OCI-LY3 (cell line): ENCODE measurements around the gene CTAGE1.
"Not testable (repeated sequence)": the region's sequence is repeated elsewhere in the genome, so short reads cannot be mapped to it uniquely, and the experiment has no call there.

Experiments used
- H2AFZ ChIP-seq: fragments of 200-600, 300-600 bp; shearing (Covaris generic); 2 replicates; pipeline ENCODE4 v1.6.0; 2014; ENCODE audit warnings: antibody characterized with exemption, low read depth, low read length
- H3K27ac ChIP-seq: fragments of 200-600, 300-600 bp; sonication (generic); 2 replicates; pipeline ENCODE4 v1.5.1; 2014; ENCODE audit warnings: mild to moderate bottlenecking, low read length, moderate library complexity, mixed read lengths
- H3K27me3 ChIP-seq: fragments of 200-600, 300-600 bp; sonication (generic); 2 replicates; pipeline ENCODE4 v1.6.1; 2014; ENCODE audit warnings: low read depth, low read length, mixed read lengths
- H3K36me3 ChIP-seq: fragments of 200-600, 300-600 bp; sonication (generic); replicated peaks from 2 replicates; pipeline ENCODE3; 2014; ENCODE audit warnings: low read depth, low read length, mixed read lengths
- H3K4me1 ChIP-seq: fragments of 300-600, 200-600 bp; sonication (generic); 2 replicates; pipeline ENCODE4 v1.6.1; 2014; ENCODE audit warnings: low read length, mixed read lengths
- H3K4me2 ChIP-seq: fragments of 200-600, 300-600 bp; sonication (generic); 2 replicates; pipeline ENCODE4 v1.6.1; 2014; ENCODE audit warnings: low read length, mixed read lengths
- H3K4me3 ChIP-seq: fragments of 300-600, 200-600 bp; sonication (generic); 2 replicates; pipeline ENCODE4 v1.5.1; 2014; ENCODE audit warnings: antibody characterized with exemption, mild to moderate bottlenecking, low read length, moderate library complexity
- H3K79me2 ChIP-seq: fragments of 300-600, 200-600 bp; shearing (Covaris generic); 2 replicates; pipeline ENCODE4 v1.6.1; 2014; ENCODE audit warnings: mild to moderate bottlenecking, low read length, mixed read lengths
- H3K9ac ChIP-seq: fragments of 300-600, 200-600 bp; shearing (Covaris generic); 2 replicates; pipeline ENCODE4 v1.6.0; 2014; ENCODE audit warnings: mild to moderate bottlenecking, low read length, moderate library complexity
- H3K9me3 ChIP-seq: fragments of 200-600, 300-600 bp; shearing (Covaris generic); 2 replicates; pipeline ENCODE4 v1.6.1; 2014; ENCODE audit warnings: low read length, mixed read lengths; ENCODE audit not compliant: insufficient read depth
- H4K20me1 ChIP-seq: fragments of 200-600, 300-600 bp; sonication (generic); 2 replicates; pipeline ENCODE4 v1.6.1; 2016; ENCODE audit warnings: low read length, mixed read lengths; ENCODE audit not compliant: insufficient read depth
- EZH2phosphoT487 ChIP-seq: fragments of 200-600 bp; shearing (Covaris generic); IDR thresholded peaks from 2 replicates; pipeline ENCODE4 v1.6.1; 2018; ENCODE audit warnings: antibody characterized with exemption, mixed run types, low read depth
- TF ChIP-seq, protein P1 (sequence below): fragments of 200-600, 300-600 bp; sonication (generic); IDR thresholded peaks from 2 replicates; pipeline ENCODE4 v1.5.1; 2014; ENCODE audit warnings: antibody characterized with exemption, low read length, low read depth

The CTAGE1 gene

DNA sequence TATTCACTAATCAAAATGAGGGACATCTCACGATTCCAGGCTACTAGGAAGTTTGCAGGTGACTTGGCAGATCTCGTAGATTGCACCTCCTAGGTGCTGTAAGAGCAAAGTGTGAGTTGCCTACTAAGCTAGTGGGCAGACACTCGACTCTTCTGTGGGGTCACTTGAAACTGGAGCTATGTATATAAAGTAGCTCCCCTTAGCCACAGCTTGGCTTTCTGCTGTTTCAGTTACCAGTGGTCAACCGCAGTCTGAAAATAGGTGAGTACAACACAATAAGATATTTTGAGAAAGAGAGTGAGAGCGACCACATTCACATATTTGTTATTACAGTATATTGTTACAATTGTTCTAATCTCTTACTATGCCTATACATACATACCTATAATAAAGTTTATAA, 23.3 kb downstream of the CTAGE1 start:
- Histone ChIP-seq H3K4me1 (no peaks in the 10 kb centered on the region), H3K27me3 (peaks cover 6% of the 10 kb centered on the region), H3K9ac (no peak overlapping the region), H3K27ac (no peak overlapping the region), H3K9me3 (no peaks in the 10 kb centered on the region), H3K4me2 (no peak overlapping the region), H3K79me2 (no peaks in the 10 kb centered on the region), H4K20me1 (no peaks in the 10 kb centered on the region), H3K36me3 (no peaks in the 10 kb centered on the region), H3K4me3 (no peak overlapping the region), H2AFZ (no peak overlapping the region)
- no peak for TF ChIP-seq EZH2phosphoT487
- TF ChIP-seq, protein P1, sequence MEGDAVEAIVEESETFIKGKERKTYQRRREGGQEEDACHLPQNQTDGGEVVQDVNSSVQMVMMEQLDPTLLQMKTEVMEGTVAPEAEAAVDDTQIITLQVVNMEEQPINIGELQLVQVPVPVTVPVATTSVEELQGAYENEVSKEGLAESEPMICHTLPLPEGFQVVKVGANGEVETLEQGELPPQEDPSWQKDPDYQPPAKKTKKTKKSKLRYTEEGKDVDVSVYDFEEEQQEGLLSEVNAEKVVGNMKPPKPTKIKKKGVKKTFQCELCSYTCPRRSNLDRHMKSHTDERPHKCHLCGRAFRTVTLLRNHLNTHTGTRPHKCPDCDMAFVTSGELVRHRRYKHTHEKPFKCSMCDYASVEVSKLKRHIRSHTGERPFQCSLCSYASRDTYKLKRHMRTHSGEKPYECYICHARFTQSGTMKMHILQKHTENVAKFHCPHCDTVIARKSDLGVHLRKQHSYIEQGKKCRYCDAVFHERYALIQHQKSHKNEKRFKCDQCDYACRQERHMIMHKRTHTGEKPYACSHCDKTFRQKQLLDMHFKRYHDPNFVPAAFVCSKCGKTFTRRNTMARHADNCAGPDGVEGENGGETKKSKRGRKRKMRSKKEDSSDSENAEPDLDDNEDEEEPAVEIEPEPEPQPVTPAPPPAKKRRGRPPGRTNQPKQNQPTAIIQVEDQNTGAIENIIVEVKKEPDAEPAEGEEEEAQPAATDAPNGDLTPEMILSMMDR = no peak

DNA sequence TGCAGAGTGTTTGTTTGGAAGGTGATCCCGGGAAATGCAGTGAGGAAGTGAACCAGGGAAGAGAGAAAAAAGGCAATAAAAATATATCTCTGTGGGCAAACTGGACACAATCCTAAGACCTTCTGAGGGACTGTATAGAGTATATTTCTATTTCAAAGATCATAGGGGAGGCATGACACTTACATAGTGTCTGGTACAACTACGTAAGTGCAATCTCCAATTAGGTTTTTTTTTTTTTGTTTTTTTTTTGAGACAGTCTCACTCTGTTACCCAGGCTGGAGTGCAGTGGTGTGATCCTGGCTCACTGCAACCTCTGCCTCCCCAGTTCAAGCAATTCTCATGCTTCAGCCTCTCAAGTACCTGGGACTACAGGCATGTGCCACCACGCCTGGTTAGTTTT, 24.6 kb downstream of the CTAGE1 start:
- H3K4me2 ChIP-seq, H3K4me3 ChIP-seq, H3K27ac ChIP-seq, H3K9me3 ChIP-seq, H3K27me3 ChIP-seq, H3K79me2 ChIP-seq, H3K36me3 ChIP-seq, H3K9ac ChIP-seq, H4K20me1 ChIP-seq, H3K4me1 ChIP-seq, H2AFZ ChIP-seq: not testable (repeated sequence)

DNA sequence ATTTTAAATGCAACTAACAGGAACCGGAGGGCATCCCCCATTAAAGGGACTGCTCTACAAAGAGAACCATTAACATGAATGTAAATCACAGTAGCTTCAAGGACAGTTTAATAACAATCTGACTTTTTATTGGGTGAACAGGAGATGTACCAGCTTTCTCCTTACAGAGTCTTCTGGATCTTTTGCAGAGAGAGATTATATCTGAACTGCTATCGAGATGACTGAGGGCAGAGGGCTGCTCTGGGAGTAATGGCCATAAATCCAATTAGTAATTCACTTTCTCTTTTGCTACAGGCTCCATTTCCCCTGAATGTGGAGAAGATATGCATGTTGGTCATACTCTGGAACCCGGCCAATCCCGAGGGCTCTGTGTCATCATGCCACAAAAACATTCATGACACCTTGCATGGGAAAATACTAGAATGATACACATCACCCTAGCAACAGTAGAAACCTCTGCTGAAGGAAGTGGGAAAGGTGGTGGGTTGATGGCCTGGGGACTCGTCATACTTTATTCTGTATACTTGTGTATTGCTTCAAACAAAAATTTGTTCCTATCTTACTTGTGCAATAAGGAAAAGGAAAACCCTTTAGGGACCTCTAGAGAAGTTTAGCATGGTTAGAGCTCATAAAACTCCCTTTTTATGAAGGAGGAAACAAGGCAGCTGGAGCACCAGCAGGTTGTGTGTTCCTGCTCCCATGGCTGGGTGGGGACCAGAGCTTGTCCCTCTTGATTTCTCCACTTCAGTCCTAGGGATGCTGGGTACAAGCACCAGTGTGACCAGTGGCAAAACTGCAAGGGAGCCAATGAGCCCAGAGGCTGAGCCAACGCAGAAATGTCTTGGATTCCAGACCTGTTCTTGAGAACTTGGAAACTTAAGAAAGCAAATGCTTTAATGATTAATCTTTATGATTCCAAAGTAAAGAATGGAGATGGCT, 26.0 kb downstream of the CTAGE1 start:
- no peaks in the 10 kb centered on the region for H3K36me3 ChIP-seq
- no peaks in the 10 kb centered on the region for H3K79me2 ChIP-seq
- H2AFZ ChIP-seq = no peak overlapping the region
- no peaks in the 10 kb centered on the region for H4K20me1 ChIP-seq
- no peaks in the 10 kb centered on the region for H3K4me1 ChIP-seq
- H3K4me3 ChIP-seq = no peak overlapping the region
- no peak overlapping the region for H3K9ac ChIP-seq
- H3K9me3 ChIP-seq = no peaks in the 10 kb centered on the region
- no peak overlapping the region for H3K4me2 ChIP-seq
- TF ChIP-seq, protein P1 = no peak
- no peak overlapping the region for H3K27ac ChIP-seq
- no peaks in the 10 kb centered on the region for H3K27me3 ChIP-seq

DNA sequence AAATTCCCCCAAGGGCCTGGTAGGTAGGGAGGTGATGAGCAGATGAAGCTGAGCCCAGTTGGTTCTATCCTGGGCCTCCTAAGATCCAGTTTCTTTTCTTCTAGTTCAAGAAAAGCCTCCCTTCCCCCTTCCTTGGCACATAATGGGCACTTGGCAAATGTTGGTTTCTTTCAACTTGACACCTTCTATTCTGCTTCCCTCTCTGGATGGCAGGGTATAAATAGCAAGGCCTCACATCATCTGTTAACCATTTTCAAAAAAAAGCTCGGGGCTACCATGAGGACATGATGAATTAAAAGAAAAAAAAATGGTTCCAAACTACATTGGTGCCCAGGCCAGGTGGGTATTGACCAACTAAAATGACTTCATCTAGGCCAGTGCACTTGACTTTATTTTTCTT, 29.9 kb downstream of the CTAGE1 start:
- Histone ChIP-seq H3K9me3 (no peaks in the 10 kb centered on the region), H3K4me2 (no peak overlapping the region), H2AFZ (no peak overlapping the region), H3K79me2 (no peaks in the 10 kb centered on the region), H3K4me1 (no peaks in the 10 kb centered on the region), H3K36me3 (no peaks in the 10 kb centered on the region), H3K9ac (no peak overlapping the region), H3K27ac (no peak overlapping the region), H4K20me1 (no peaks in the 10 kb centered on the region), H3K27me3 (no peaks in the 10 kb centered on the region), H3K4me3 (no peak overlapping the region)
- TF ChIP-seq, protein P1 = no peak
- no peak for TF ChIP-seq EZH2phosphoT487
